GM19351 (cell line): ENCODE data around the gene TMEM170B.
"Not testable (repeated sequence)": the region's sequence is repeated elsewhere in the genome, so short reads cannot be mapped to it uniquely, and the experiment has no call there.

Experiments used
- ATAC-seq: cut with Tn5 transposase; IDR thresholded peaks from one replicate; pipeline ENCODE4 v1.9.1; 2021; ENCODE audit warnings: mild to moderate bottlenecking, moderate library complexity; ENCODE audit not compliant: unreplicated experiment

The TMEM170B gene

DNA sequence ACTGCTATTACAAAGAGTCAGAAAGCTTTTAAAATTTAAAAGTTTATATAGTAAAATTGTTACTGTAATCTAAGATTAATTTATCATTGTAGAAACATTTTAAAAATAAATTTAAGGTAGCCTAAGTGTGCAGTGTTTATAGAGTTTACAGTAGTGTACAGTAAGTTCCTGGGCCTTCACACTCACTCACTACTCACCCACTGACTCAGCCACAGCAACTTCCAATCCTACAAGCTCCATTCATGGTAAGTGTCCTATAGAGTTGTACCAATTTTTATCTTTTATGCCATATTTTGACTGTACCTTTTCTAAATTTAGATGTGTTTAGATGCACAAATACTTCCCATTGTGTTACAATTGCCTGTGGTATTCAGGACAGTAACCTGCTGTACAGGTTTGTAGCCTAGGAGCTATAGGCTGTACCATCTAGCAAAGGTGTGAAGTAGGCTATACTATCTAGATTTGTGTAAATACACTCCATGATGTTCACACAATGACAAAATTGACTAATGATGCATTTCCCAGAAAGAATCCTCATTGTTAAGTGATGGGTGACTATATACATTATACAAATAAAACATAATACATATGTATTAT is 10.2 kb upstream of the TMEM170B start:
- no peak for ATAC-seq

- no peak for ATAC-seq
Measured at GRCh38 chr6:11528996-11529395, 8.6 kb upstream of the TMEM170B start.

DNA sequence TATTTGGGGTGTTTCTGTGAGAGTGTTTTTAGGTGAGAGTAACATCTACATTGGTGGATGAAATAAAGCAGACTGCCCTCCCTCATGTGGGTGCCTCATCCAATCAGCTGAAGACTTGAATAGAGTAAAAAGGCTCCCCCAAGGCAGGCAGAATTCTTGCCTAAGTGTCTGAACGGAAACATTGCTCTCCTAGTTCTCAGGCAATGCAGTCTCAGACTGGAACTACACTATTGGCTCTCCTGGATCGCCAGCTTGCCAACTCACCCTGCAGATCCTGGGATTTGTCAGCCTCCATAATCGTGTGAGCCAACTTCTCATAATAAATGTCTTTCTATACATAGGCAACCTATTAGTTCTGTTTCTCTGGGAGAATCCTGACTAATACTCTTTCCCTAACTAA is 5.5 kb upstream of the TMEM170B start:
- no peak for ATAC-seq

DNA sequence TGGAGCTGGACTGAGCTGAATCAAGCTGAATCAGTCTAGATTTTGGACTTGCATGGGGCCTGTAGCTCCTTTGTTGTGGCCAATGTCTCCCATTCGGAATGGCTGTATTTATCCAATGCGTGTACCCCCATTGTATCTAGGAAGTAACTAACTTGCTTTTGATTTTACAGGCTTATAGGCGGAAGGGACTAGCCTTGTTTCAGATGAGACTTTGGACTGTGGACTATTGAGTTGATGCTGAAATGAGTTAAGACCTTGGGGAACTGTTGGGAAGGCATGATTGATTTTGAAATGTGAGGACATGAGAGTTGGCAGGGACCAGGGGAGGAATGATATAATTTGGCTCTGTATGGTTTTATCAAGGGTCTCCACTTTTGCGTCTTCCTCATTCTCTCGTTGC is 3.0 kb upstream of the TMEM170B start:
- ATAC-seq, result no peak

DNA sequence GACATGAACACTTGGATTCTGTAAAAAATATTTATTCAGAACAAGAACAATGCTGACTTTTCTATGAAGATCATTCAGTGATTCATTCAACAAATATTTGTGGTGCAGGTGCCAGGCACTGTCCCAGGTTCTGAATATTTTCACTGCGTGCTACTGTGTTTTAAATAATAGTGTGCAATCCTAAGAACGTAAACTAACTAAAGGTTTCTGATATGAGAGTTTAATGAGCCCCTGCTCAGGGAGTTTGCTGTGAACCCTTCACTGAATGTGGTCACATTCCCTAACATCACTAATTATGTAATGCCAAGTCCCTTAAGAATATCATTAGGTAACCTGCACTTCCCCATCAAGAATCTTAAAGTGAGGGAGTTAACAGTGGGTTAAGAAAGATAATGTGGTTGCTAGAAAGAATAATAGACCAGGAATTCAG is 1.7 kb upstream of the TMEM170B start:
- ATAC-seq, result no peak

DNA sequence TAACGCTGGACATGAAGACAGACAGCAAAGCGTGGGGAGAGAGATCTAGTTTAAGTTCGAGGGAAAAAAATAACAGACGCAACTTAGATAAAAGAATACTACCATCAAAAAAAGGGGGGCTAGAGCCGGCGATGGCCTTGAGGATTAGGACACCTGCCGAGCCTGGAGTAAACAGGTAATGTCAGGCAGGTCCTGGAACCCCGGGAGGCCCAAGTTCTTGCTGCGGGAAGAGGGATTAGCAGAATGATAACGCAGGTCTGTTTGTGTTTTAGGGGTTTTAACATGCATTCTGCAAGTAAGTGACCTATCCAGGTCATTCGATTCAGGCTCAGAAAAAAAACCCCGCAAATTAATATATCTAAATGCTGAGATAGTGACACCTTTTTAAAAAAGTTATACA is 754 bp upstream of the TMEM170B start:
- ATAC-seq, result no peak

DNA sequence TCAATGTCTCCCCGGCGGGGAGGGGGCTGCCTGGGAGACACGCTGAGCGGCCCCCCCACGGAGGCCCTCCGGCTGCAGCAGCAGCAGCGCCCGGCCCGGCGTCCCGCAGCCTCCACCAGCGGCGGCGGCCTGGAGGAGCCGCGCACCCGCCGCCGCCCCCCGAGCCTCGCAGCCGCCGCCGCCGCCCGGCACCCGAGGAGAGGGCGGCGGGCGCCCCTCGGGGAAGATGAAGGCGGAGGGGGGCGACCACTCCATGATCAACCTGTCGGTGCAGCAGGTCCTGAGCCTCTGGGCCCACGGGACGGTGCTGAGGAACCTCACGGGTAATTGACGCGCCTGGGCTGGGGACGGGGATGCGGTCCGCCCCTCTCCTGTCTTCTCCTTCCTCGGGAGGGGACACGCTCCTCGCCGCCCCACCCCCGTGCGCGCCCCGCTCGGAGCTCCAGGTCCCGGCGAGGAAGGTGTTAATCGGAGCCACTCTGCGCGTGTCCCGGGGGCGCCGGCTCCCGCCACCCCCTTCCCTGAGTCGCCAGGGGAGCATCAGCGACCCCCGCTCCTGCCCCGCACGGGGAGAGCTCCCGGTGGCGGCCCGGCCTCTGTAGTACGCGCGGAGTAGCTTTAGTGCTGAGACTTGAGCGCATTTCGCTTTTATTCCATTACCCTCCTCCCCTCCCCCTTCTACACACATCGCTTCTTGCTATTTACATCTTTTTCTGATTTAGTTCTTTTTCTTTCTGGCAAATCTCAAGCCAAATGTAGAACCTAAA is 686 bp downstream of the TMEM170B start:
- peak; percentile 25 for ATAC-seq

DNA sequence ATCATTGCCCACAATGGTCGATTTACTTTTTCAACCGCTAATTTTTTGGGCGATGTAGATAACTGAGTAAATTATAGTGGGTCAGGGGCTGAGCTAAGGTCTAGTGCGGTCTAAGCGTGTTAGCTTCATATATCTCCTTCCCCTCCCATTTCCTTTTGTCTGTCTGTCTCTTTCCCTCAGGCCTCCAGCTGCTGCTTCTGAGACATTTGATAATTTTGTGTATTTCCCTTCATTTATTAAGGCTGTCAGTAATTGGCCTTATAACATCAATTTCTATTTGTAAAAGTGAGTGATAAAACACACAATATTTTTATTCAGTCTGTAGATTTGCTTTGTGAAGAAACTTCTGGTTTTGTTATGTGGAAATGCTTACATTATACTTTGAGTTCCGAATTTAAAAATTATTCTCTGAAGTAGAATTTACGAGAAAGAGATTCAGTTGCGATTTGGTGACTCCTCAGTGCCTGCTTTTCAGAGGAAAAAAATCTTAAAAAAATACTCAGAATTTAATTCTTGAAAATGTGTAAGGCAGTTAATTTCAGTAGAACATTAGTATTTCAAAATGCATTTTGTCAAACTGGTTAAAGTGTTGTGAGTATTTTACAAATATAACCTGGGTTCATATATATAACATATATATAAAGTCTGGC is 1.4 kb downstream of the TMEM170B start:
- ATAC-seq, result no peak

DNA sequence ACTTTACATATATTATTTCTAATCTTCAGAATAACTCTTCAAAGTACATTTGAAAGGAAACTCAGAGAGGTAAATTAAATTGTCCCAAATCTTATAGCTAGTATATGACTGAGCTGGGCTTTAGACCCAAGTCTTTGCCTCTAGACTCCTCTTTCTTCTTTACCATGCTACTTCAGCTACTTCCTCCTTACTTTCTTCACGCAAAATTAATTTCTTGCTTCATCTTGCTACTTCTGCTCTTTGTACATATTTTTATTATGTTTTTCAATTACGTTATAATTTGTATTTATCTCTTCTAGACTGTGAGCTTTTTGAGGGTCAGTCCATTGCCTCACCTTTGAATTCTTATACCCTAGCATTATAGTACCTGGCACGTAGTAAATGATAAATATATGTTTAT is 5.3 kb downstream of the TMEM170B start:
- no peak for ATAC-seq

GRCh38 chr6:11543919-11544518 is 6.5 kb downstream of the TMEM170B start:
- ATAC-seq, result no peak

GRCh38 chr6:11547846-11548245 is 10.3 kb downstream of the TMEM170B start:
- ATAC-seq, result not testable (repeated sequence)

GRCh38 chr6:11548578-11548977 is 11.0 kb downstream of the TMEM170B start:
- ATAC-seq, result not testable (repeated sequence)

GRCh38 chr6:11551053-11551452 is 13.5 kb downstream of the TMEM170B start:
- ATAC-seq, result no peak

DNA sequence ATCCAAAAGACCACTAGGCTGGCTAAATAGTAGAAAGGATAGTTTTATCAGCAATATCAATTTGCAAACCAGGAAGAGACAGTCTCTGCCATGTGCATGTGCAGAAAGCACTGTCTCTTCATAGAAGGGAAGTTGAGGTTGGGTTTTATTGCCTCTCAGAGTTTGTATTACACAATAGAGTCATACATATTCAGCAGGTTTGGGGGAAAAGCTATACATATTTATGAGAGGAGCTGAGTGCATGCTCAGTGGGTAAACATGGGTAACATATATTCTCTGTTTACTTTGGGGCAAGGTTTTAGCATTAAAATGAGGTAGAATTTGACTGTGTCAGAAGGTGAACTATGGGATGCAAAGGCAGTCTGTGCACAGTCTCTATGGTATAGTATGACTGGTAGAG is 14.9 kb downstream of the TMEM170B start:
- ATAC-seq, result no peak

- no peak for ATAC-seq
Measured at GRCh38 chr6:11553824-11554223, 16.3 kb downstream of the TMEM170B start.

DNA sequence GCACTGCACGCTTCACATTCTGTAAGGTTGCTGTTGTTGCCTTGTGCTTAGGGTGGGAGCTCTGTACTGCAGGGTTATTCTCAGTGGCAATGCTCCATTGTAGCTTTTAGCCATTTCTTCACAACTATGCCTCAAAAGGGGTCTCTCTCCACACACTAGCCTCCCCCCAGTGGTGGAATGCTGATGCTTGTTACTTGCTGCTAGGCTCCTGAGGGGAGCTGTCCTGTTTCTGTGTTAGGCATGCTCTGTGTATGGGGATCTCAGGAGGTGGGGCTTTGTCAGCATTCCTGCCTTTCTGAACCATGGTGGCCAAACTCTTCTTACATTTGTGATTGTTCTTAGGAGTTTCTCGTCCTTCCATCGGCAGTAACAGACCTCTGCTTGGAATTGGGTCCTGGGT is 18.8 kb downstream of the TMEM170B start:
- no peak for ATAC-seq

GRCh38 chr6:11563793-11564192 is 26.2 kb downstream of the TMEM170B start:
- no peak for ATAC-seq

GRCh38 chr6:11566609-11567008 is 29.1 kb downstream of the TMEM170B start:
- ATAC-seq, result no peak

DNA sequence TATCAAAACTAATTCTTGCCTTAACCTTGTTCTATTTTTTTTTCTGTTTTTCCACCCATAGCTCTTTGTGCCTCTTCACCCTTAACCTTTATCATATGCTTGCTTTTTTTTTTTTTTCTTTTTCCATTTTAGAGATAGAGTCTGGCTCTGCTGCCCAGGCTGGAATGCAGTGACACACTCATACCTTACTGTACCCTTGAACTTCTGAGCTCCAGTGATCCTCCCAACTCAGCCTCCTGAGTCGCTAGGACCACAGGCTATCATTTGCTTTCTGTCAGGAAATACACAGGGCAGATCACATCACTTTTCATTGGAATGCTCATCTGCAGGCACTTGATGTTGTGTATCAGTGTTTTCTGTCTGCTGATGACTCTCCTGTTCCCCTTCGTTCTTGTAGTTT is 33.5 kb downstream of the TMEM170B start:
- no peak for ATAC-seq

DNA sequence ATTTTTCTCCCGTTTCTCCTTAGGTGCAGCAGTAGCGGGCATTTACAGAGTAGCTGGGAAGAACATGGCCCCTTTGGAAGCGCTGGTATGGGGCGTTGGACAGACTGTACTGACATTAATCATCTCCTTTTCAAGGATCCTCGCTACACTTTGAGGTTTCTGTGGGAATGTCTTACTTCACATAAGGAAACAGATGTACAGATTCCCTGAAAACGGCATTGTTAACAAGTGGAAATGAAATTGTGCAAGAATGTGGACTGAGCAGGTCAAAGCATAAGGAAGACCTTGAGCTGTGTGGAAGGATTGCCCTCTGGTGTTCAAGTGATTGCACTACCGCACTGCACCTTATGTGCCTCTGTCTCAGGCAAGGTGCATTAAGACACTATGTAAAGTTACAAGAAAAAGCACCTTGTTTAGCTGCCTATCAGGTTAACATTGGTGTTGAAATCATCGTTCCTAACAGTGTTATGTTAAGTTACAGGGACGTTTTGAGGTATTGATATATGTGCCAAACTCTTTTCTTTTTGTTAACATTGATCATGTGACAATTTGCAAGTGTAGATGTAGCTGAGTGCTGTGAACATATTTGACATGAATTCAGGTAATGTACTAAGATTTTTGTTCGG is 38.0 kb downstream of the TMEM170B start:
- ATAC-seq, result peak; percentile 97

- no peak for ATAC-seq
Measured at GRCh38 chr6:11580686-11581405, 43.3 kb downstream of the TMEM170B start.
